CD14-positive monocyte (primary cell): ENCODE data around the gene CTRB1. TPM values are rescaled to one million over a fixed set of nuclear protein-coding genes. Genes with fewer than 3 reads are reported as not detected.

Experiments used
- DNase-seq, 3 donors: peaks; one replicate each; pipeline ENCODE4 v3.0.0-alpha.2; 2011 to 2022
- H2AFZ ChIP-seq: 2 replicates; pipeline ENCODE4 v1.6.0; 2012; ENCODE audit warnings: mild to moderate bottlenecking, low read depth, low read length, inconsistent platforms; ENCODE audit not compliant: insufficient read depth, poor library complexity, severe bottlenecking
- H3K27ac ChIP-seq, 2 donors: 1 replicate in 1 of 2; 2 replicates in 1 of 2; pipeline ENCODE4 v1.5.1; 2012 to 2013; ENCODE audit warnings: low read length in 2 of 2, control low read depth in 1 of 2, inconsistent platforms in 1 of 2, low read depth in 1 of 2, mild to moderate bottlenecking in 1 of 2
- H3K27me3 ChIP-seq, 2 donors: one replicate each; pipeline versions ENCODE4 v1.6.0 to v1.6.1; 2011 to 2013; ENCODE audit warnings: low read length in 2 of 2; ENCODE audit not compliant: control insufficient read depth in 2 of 2, insufficient read depth in 2 of 2
- H3K36me3 ChIP-seq, 2 donors: replicated peaks in 1 of 2; 1 replicate in 1 of 2; 2 replicates in 1 of 2; pipeline versions ENCODE4 v1.5.1 to v1.6.1; 2012 to 2013; ENCODE audit warnings: low read length in 2 of 2, control low read depth in 1 of 2, inconsistent platforms in 1 of 2, mild to moderate bottlenecking in 1 of 2; ENCODE audit not compliant: insufficient read depth in 2 of 2, control insufficient read depth in 1 of 2
- H3K4me1 ChIP-seq, 2 donors: 1 replicate in 1 of 2; 2 replicates in 1 of 2; pipeline versions ENCODE4 v1.5.1 to v1.6.1; 2012 to 2013; ENCODE audit warnings: low read length in 2 of 2, control low read depth in 1 of 2, inconsistent platforms in 1 of 2, mild to moderate bottlenecking in 1 of 2, moderate library complexity in 1 of 2; ENCODE audit not compliant: insufficient read depth in 2 of 2, control insufficient read depth in 1 of 2
- H3K4me2 ChIP-seq: replicated peaks from 2 replicates; pipeline ENCODE3; 2012; ENCODE audit warnings: low read length, moderate library complexity, mild to moderate bottlenecking; ENCODE audit not compliant: poor library complexity, severe bottlenecking; ENCODE audit errors: extremely low read depth
- H3K4me3 ChIP-seq, 3 experiments: fragments of 200-600 bp in 1 of 3; sonication (generic) in 1 of 3; replicated peaks in 1 of 3; 1 replicate in 2 of 3; 2 replicates in 1 of 3; pipeline ENCODE4 v1.5.1; 2011 to 2013; ENCODE audit warnings: low read length in 3 of 3, mild to moderate bottlenecking in 3 of 3, control low read depth in 2 of 3, low read depth in 2 of 3, inconsistent platforms in 1 of 3, moderate library complexity in 1 of 3
- H3K79me2 ChIP-seq: 2 replicates; pipeline ENCODE4 v1.6.0; 2012; ENCODE audit warnings: mild to moderate bottlenecking, control low read depth, inconsistent platforms, low read length, moderate library complexity; ENCODE audit not compliant: insufficient read depth
- H3K9ac ChIP-seq: 2 replicates; pipeline ENCODE4 v1.6.0; 2017; ENCODE audit warnings: low read length, mild to moderate bottlenecking; ENCODE audit not compliant: insufficient read depth, poor library complexity, severe bottlenecking
- H3K9me3 ChIP-seq, 2 donors: replicated peaks in 1 of 2; 1 replicate in 1 of 2; 2 replicates in 1 of 2; pipeline versions ENCODE4 v1.5.1 to v1.6.1; 2012 to 2013; ENCODE audit warnings: low read length in 2 of 2, control low read depth in 1 of 2; ENCODE audit not compliant: control insufficient read depth in 1 of 2, insufficient read depth in 1 of 2
- H4K20me1 ChIP-seq: 2 replicates; pipeline ENCODE4 v1.6.0; 2012; ENCODE audit warnings: mild to moderate bottlenecking, low read length, control low read depth, moderate library complexity; ENCODE audit not compliant: insufficient read depth
- H3K27ac Mint-ChIP-seq, 7 donors: one replicate each; pipeline ENCODE4 v1.8.0; 2020; ENCODE audit warnings: mild to moderate bottlenecking in 7 of 7, mixed read lengths in 7 of 7, moderate library complexity in 6 of 7, inconsistent platforms in 2 of 7
- H3K27me3 Mint-ChIP-seq, 3 donors: one replicate each; pipeline ENCODE4 v1.8.0; 2021 to 2022; ENCODE audit warnings: low read depth in 3 of 3, mild to moderate bottlenecking in 3 of 3, mixed read lengths in 3 of 3, moderate library complexity in 3 of 3, inconsistent platforms in 1 of 3
- H3K36me3 Mint-ChIP-seq, 2 donors: one replicate each; pipeline ENCODE4 v1.8.0; 2020; ENCODE audit warnings: mixed read lengths in 2 of 2, inconsistent platforms in 1 of 2, mild to moderate bottlenecking in 1 of 2
- H3K4me1 Mint-ChIP-seq: one replicate; pipeline ENCODE4 v1.8.0; 2020; ENCODE audit warnings: mild to moderate bottlenecking, mixed read lengths
- H3K4me3 Mint-ChIP-seq, 2 donors: one replicate each; pipeline ENCODE4 v1.8.0; 2020; ENCODE audit warnings: mild to moderate bottlenecking in 2 of 2, mixed read lengths in 2 of 2, moderate library complexity in 1 of 2
- H3K9me3 Mint-ChIP-seq, 7 donors: one replicate each; pipeline ENCODE4 v1.8.0; 2020 to 2022; ENCODE audit warnings: mixed read lengths in 7 of 7, mild to moderate bottlenecking in 6 of 7, moderate library complexity in 6 of 7, inconsistent platforms in 2 of 7
- WGBS: methylation state at CpG from one replicate; pipeline ENCODE4 v1.1.5; 2013; ENCODE audit warnings: missing lambda C conversion rate; ENCODE audit not compliant: insufficient coverage; 5-methylcytosine and 5-hydroxymethylcytosine counted together
- intact Hi-C, 2 donors: fragments of 100-400 bp; cut with micrococcal nuclease; formaldehyde crosslinking; loops; one replicate each; pipeline versions ENCODE4 v1.15.0 to v1.15.1; 2023
- polyA plus RNA-seq, 3 donors: library from polyadenylated mRNA; depleted of rRNA in 1 of 3; unstranded in 2 of 3; stranded (reverse) in 1 of 3; fragments of 300-500 nt in 2 of 3; fragments of >200 nt in 1 of 3; fragmentation: Illumina TruSeq in 2 of 3; gene quantifications; 1 replicate in 2 of 3; 2 replicates in 1 of 3; pipeline ENCODE4 v1.2.3, GENCODE V29; 2012 to 2021
- TF ChIP-seq, protein P1 (sequence below): fragments of 200-600 bp; IDR thresholded peaks from one replicate; pipeline ENCODE4 v1.8.0; 2022; ENCODE audit warnings: antibody characterized with exemption, mild to moderate bottlenecking

Gene CTRB1
- polyA plus RNA-seq, 3 donors: not detected

DNA sequence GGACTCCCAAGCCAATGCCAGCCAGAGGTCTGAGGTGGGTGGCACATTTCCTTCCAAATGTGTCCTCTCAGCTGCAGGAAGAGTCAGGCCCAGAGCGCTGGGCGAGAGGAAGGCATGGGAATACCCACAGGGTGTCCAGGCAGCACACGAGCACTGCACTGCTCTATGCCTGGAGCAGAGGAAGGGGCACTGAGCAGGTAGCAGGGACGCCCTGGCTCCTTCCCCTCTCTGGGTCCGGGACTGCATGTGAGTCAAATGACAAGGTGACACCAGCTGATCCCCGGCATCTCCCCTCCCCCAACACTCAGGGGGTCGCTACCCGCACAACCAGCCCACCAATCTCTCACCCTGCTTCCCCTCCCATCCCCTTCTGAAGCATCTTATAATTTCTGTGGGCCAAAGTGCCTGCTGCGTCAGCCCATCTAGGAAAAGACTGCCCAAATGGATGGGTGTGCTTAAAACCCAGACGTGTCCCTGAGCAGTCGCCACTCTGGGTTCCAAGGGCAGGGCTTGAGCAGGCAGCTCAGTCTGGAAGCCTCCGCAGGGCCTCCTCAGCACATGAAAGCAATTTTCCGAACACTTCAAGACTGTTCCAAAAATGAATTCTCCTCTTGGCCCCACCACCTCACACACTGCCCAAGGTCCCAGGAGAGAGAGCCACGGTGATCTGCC is 44.6 kb downstream of the CTRB1 start:
- no peak for DNase-seq
- no peak overlapping the region for H3K27ac Mint-ChIP-seq
- peaks cover 5% of the 10 kb centered on the region for H3K4me1 Mint-ChIP-seq
- Histone ChIP-seq H3K4me3 (no peak overlapping the region), H3K4me1 (peaks cover 0 to 5% of the 10 kb centered on the region in 2 donors), H3K4me2 (no peak overlapping the region), H4K20me1 (no peaks in the 10 kb centered on the region), H2AFZ (no peak overlapping the region), H3K36me3 (no peaks in the 10 kb centered on the region), H3K9ac (no peak overlapping the region), H3K27me3 (peaks cover 26 to 91% of the 10 kb centered on the region in 2 donors), H3K79me2 (no peaks in the 10 kb centered on the region), H3K27ac (no peak overlapping the region), H3K9me3 (peaks cover 0 to 4% of the 10 kb centered on the region in 2 donors)
- peaks cover 0 to 15% (median 2%) of the 10 kb centered on the region in 7 donors for H3K9me3 Mint-ChIP-seq
- intact Hi-C loops: no loop called here
- TF ChIP-seq, protein P1, sequence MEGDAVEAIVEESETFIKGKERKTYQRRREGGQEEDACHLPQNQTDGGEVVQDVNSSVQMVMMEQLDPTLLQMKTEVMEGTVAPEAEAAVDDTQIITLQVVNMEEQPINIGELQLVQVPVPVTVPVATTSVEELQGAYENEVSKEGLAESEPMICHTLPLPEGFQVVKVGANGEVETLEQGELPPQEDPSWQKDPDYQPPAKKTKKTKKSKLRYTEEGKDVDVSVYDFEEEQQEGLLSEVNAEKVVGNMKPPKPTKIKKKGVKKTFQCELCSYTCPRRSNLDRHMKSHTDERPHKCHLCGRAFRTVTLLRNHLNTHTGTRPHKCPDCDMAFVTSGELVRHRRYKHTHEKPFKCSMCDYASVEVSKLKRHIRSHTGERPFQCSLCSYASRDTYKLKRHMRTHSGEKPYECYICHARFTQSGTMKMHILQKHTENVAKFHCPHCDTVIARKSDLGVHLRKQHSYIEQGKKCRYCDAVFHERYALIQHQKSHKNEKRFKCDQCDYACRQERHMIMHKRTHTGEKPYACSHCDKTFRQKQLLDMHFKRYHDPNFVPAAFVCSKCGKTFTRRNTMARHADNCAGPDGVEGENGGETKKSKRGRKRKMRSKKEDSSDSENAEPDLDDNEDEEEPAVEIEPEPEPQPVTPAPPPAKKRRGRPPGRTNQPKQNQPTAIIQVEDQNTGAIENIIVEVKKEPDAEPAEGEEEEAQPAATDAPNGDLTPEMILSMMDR: no peak
- peaks cover 0 to 1% of the 10 kb centered on the region in 2 donors for H3K36me3 Mint-ChIP-seq
- WGBS: 81% methylated on average over 12 of the region's 14 CpGs
- peak overlapping the region in 1 of 2 donors; percentile 64 for H3K4me3 Mint-ChIP-seq
- H3K27me3 Mint-ChIP-seq: peaks cover 80 to 97% (median 86%) of the 10 kb centered on the region in 3 donors

DNA sequence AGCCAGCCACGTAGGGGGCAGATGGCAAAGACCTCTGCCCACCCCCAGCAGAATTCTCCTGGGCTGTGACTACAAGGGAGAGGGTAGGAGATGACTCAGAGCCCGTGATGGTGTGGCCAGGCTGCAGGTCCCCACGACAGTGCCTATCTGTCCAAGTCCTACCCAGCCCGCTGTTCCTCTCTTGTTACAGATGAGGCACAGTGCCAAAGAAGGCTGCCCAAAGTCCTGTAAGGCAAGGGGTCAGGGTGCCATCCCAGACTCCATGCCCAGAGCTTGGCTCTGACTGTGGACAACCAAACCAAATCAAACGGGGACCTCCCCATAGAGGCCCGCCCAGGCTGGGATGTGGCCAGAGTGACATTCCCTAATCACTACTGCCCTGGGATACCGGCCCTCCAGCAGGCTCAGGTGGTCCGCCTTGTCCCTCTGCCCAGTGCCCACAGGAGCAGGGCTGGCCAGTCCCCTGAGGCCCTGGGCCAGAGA is 45.2 kb downstream of the CTRB1 start:
- peaks cover 26 to 88% of the 10 kb centered on the region in 2 donors for H3K27me3 ChIP-seq
- no peak overlapping the region for H3K9ac ChIP-seq
- Mint-ChIP-seq H3K27ac (no peak overlapping the region), H3K27me3 (peaks cover 79 to 96% (median 84%) of the 10 kb centered on the region in 3 donors), H3K4me1 (peaks cover 5% of the 10 kb centered on the region), H3K4me3 (peak overlapping the region in 1 of 2 donors; percentile 65), H3K36me3 (peaks cover 0 to 1% of the 10 kb centered on the region in 2 donors), H3K9me3 (peaks cover 0 to 15% (median 2%) of the 10 kb centered on the region in 7 donors)
- no peak overlapping the region for H3K4me3 ChIP-seq
- no peaks in the 10 kb centered on the region for H4K20me1 ChIP-seq
- no peak overlapping the region for H3K27ac ChIP-seq
- no peaks in the 10 kb centered on the region for H3K79me2 ChIP-seq
- no peak for DNase-seq
- peaks cover 0 to 4% of the 10 kb centered on the region in 2 donors for H3K9me3 ChIP-seq
- TF ChIP-seq, protein P1: no peak
- H3K4me2 ChIP-seq: no peak overlapping the region
- H3K4me1 ChIP-seq: peaks cover 0 to 5% of the 10 kb centered on the region in 2 donors
- no peak overlapping the region for H2AFZ ChIP-seq
- intact Hi-C loops: no loop called here
- WGBS: 81% methylated on average over 7 of the region's 8 CpGs
- no peaks in the 10 kb centered on the region for H3K36me3 ChIP-seq
